Breast epithelium (tissue), 4 donors: ENCODE results near the gene CABP4. TPM values are rescaled to one million over a fixed set of nuclear protein-coding genes. Genes with fewer than 3 reads are reported as not detected.

ENCODE experiments used
- DNase-seq, 2 donors: peaks; one replicate each; pipeline ENCODE4 v3.0.0-alpha.2; 2019; ENCODE audit warnings: low spot score in 2 of 2
- H3K27ac ChIP-seq, 2 donors: fragments of 200-600 bp; sonication (generic) in 1 of 2; one replicate each; pipeline ENCODE4 v1.5.1; 2016 to 2019; ENCODE audit warnings: mild to moderate bottlenecking in 1 of 2
- H3K27me3 ChIP-seq, 2 donors: fragments of 200-600 bp; sonication (generic) in 1 of 2; one replicate each; pipeline versions ENCODE4 v1.5.1 to v1.6.0; 2017 to 2019; ENCODE audit warnings: control low read depth in 1 of 2, mild to moderate bottlenecking in 1 of 2
- H3K36me3 ChIP-seq: fragments of 200-600 bp; one replicate; pipeline ENCODE4 v1.5.1; 2019
- H3K4me1 ChIP-seq, 2 donors: fragments of 200-600 bp; sonication (generic); one replicate each; pipeline ENCODE4 v1.5.1; 2016 to 2019; ENCODE audit warnings: control low read depth in 1 of 2
- H3K4me3 ChIP-seq, 3 donors: fragments of 200-600 bp; sonication (generic); 1 replicate in 2 of 3; 2 replicates in 1 of 3; pipeline ENCODE4 v1.5.1; 2016 to 2019; ENCODE audit warnings: mild to moderate bottlenecking in 3 of 3, moderate library complexity in 2 of 3
- H3K9me3 ChIP-seq, 2 donors: fragments of 200-600 bp; sonication (generic) in 1 of 2; one replicate each; pipeline ENCODE4 v1.5.1; 2016 to 2019; ENCODE audit warnings: control low read depth in 1 of 2
- CTCF ChIP-seq, 3 donors: fragments of 450-650 bp; IDR thresholded peaks; one replicate each; pipeline ENCODE4 v1.5.1; 2016 to 2017; ENCODE audit warnings: antibody characterized with exemption in 3 of 3, mild to moderate bottlenecking in 3 of 3, moderate library complexity in 3 of 3
- POLR2A ChIP-seq: fragments of 450-650 bp; IDR thresholded peaks from one replicate; pipeline ENCODE4 v1.6.1; 2016; ENCODE audit warnings: antibody characterized with exemption, mild to moderate bottlenecking, moderate library complexity
- POLR2AphosphoS5 ChIP-seq, 3 donors: sonication (generic); formaldehyde crosslinking; IDR thresholded peaks; one replicate each; pipeline ENCODE4 v1.6.1; 2017; ENCODE audit warnings: antibody characterized with exemption in 3 of 3
- intact Hi-C: fragments of 100-400 bp; cut with DNase I; formaldehyde crosslinking; loops from one replicate; pipeline ENCODE4 v1.15.1; 2023; ENCODE audit warnings: low total_unique reads
- total RNA-seq, 3 donors: library from RNA; depleted of rRNA; stranded (reverse); fragments of >200 nt; gene quantifications; one replicate each; pipeline ENCODE4 v1.1.0, GENCODE V29; 2016

CABP4 gene
- total RNA-seq, 3 donors from 2014 or later = 3.5 to 10.7 (median 3.9) TPM

- no peak for DNase-seq
- Histone ChIP-seq H3K9me3 (no peaks in the 10 kb centered on the region), H3K27ac (no peak overlapping the region), H3K4me3 (no peak overlapping the region), H3K36me3 (no peaks in the 10 kb centered on the region), H3K27me3 (no peaks in the 10 kb centered on the region), H3K4me1 (no peaks in the 10 kb centered on the region)
- intact Hi-C loops = no loop called here
- TF ChIP-seq POLR2A = no peak
- no peak for TF ChIP-seq POLR2AphosphoS5 (IDR thresholded peaks at IDR 0.05)
- no peak for TF ChIP-seq CTCF (IDR thresholded peaks at IDR 0.05)
Observed at GRCh38 chr11:67497656-67498291, 42.6 kb downstream of the CABP4 start.

- intact Hi-C loops = no loop called here
- Histone ChIP-seq H3K4me3 (no peak overlapping the region), H3K27ac (no peak overlapping the region), H3K36me3 (no peaks in the 10 kb centered on the region), H3K27me3 (no peaks in the 10 kb centered on the region), H3K4me1 (peaks cover under 1 to 3% of the 10 kb centered on the region in 2 donors), H3K9me3 (no peaks in the 10 kb centered on the region)
- no peak for DNase-seq
- TF ChIP-seq POLR2A (no peak), POLR2AphosphoS5 (IDR thresholded peaks at IDR 0.05) (no peak), CTCF (IDR thresholded peaks at IDR 0.05) (no peak)
Observed at GRCh38 chr11:67498544-67498972, 43.4 kb downstream of the CABP4 start.

- intact Hi-C loops = loop anchor here (10.0 kb wide), 1 partner anchor 105 kb away; the partner anchor contains the start of gene RAD9A
Observed at GRCh38 chr11:67499808-67500483, 44.8 kb downstream of the CABP4 start.

GRCh38 chr11:67500484-67500821 is 45.3 kb downstream of the CABP4 start:
- intact Hi-C loops = loop anchor here (10.0 kb wide), 1 partner anchor 106 kb away; the partner anchor contains the start of gene RAD9A
- Histone ChIP-seq H3K4me3 (no peak overlapping the region), H3K4me1 (peaks cover 9 to 13% of the 10 kb centered on the region in 2 donors), H3K27ac (no peak overlapping the region), H3K27me3 (no peaks in the 10 kb centered on the region), H3K36me3 (no peaks in the 10 kb centered on the region), H3K9me3 (no peaks in the 10 kb centered on the region)
- TF ChIP-seq POLR2AphosphoS5 (IDR thresholded peaks at IDR 0.05) (no peak), CTCF (IDR thresholded peaks at IDR 0.05) (no peak), POLR2A (no peak)
- no peak for DNase-seq

More at GRCh38 chr11:67499808-67500483, 44.8 kb downstream of the CABP4 start:
- Histone ChIP-seq H3K27me3 (no peaks in the 10 kb centered on the region), H3K9me3 (no peaks in the 10 kb centered on the region), H3K4me1 (peaks cover 7 to 9% of the 10 kb centered on the region in 2 donors), H3K27ac (no peak overlapping the region), H3K4me3 (no peak overlapping the region), H3K36me3 (no peaks in the 10 kb centered on the region)
- no peak for DNase-seq
- TF ChIP-seq CTCF (IDR thresholded peaks at IDR 0.05) (no peak), POLR2AphosphoS5 (IDR thresholded peaks at IDR 0.05) (no peak), POLR2A (no peak)
